Endothelial cell of umbilical vein (primary cell): ENCODE results near the gene ZNF202. TPM values are rescaled to one million over a fixed set of nuclear protein-coding genes. Genes with fewer than 3 reads are reported as not detected.

ENCODE experiments used
- BruUV-seq: library from RNA; stranded (reverse); fragments of 400-500 nt; replicated peaks from 2 replicates; lab custom pipeline; 2021; lab: Mats Ljungman, UMichigan
- CTCF ChIA-PET: fragments of 300-600, 350-600 bp; sonication (Branson Sonifier 250); formaldehyde crosslinking; loops from one replicate; lab custom pipeline; 2021; ENCODE audit warnings: antibody characterized with exemption, inconsistent platforms; lab: Charles Lee
- POLR2A ChIA-PET: fragments of 300-600, 350-600 bp; sonication (Branson Sonifier 250); formaldehyde crosslinking; loops from one replicate; lab custom pipeline; 2021; ENCODE audit warnings: antibody characterized with exemption, inconsistent platforms; lab: Charles Lee
- DNase-seq: peaks from one replicate; pipeline ENCODE4 v3.0.0-alpha.2; 2011; ENCODE audit warnings: low read depth, low spot score
- FAIRE-seq: peaks from 2 replicates; lab custom pipeline; 2011; peaks lifted over from hg19 to GRCh38; lab: Jason Lieb, UNC
- H2AFZ ChIP-seq: 2 replicates; pipeline ENCODE4 v1.6.0; 2012; ENCODE audit warnings: low read depth, low read length, control low read depth, inconsistent platforms
- H3K27ac ChIP-seq: 2 replicates; pipeline ENCODE4 v1.5.1; 2011; ENCODE audit warnings: low read depth, mild to moderate bottlenecking, control low read depth, low read length, moderate library complexity; ENCODE audit not compliant: insufficient read depth
- H3K27me3 ChIP-seq, 2 experiments: 2 replicates each; pipeline versions ENCODE4 v1.6.0 to v1.6.1; 2011; ENCODE audit warnings: low read length in 2 of 2, mixed read lengths in 1 of 2; ENCODE audit not compliant: control insufficient read depth in 2 of 2, insufficient read depth in 2 of 2
- H3K36me3 ChIP-seq, 2 experiments: 2 replicates in 1 of 2; 3 replicates in 1 of 2; pipeline ENCODE4 v1.5.1; 2011; ENCODE audit warnings: low read length in 2 of 2, mild to moderate bottlenecking in 1 of 2, moderate library complexity in 1 of 2; ENCODE audit not compliant: control insufficient read depth in 2 of 2, insufficient read depth in 2 of 2; ENCODE audit errors: extremely low read depth in 1 of 2
- H3K4me1 ChIP-seq: 3 replicates; pipeline ENCODE4 v1.5.1; 2011; ENCODE audit warnings: mild to moderate bottlenecking, low read length; ENCODE audit not compliant: control insufficient read depth, insufficient read depth; ENCODE audit errors: extremely low read depth
- H3K4me2 ChIP-seq: 2 replicates; pipeline ENCODE4 v1.6.1; 2011; ENCODE audit warnings: low read length, control low read depth, mixed read lengths; ENCODE audit not compliant: insufficient read depth
- H3K4me3 ChIP-seq, 3 experiments: fragments of 200-600 bp in 1 of 3; sonication (generic), shearing (Covaris generic) in 1 of 3; replicated peaks in 1 of 3; 2 replicates each; pipeline ENCODE4 v1.5.1; 2011 to 2016; ENCODE audit warnings: control low read depth in 3 of 3, low read length in 3 of 3, mild to moderate bottlenecking in 2 of 3, inconsistent platforms in 1 of 3, low read depth in 1 of 3, moderate library complexity in 1 of 3; ENCODE audit not compliant: insufficient read depth in 1 of 3
- H3K79me2 ChIP-seq: 2 replicates; pipeline ENCODE4 v1.6.0; 2012; ENCODE audit warnings: low read length, inconsistent platforms; ENCODE audit not compliant: control insufficient read depth, insufficient read depth
- H3K9ac ChIP-seq: replicated peaks from 2 replicates; pipeline ENCODE3; 2011; ENCODE audit warnings: low read length, control low read depth; ENCODE audit not compliant: insufficient read depth; ENCODE audit errors: extremely low read depth
- H3K9me1 ChIP-seq: replicated peaks from 3 replicates; pipeline ENCODE4 v1.6.0; 2011; ENCODE audit warnings: mild to moderate bottlenecking, low read length; ENCODE audit not compliant: control insufficient read depth, insufficient read depth; ENCODE audit errors: extremely low read depth
- H3K9me3 ChIP-seq: replicated peaks from 2 replicates; pipeline ENCODE4 v1.5.1; 2012; ENCODE audit warnings: low read length, inconsistent platforms; ENCODE audit not compliant: control insufficient read depth, insufficient read depth
- H4K20me1 ChIP-seq: replicated peaks from 2 replicates; pipeline ENCODE3; 2011; ENCODE audit warnings: mild to moderate bottlenecking, low read length; ENCODE audit not compliant: control insufficient read depth, insufficient read depth; ENCODE audit errors: extremely low read depth
- CTCF ChIP-seq, 2 donors: IDR thresholded peaks; 1 replicate in 1 of 2; 2 replicates in 1 of 2; pipeline ENCODE4 v1.5.1; 2011; ENCODE audit warnings: low read length in 2 of 2, mild to moderate bottlenecking in 2 of 2, moderate library complexity in 2 of 2, control low read depth in 1 of 2, inconsistent platforms in 1 of 2, low read depth in 1 of 2; ENCODE audit not compliant: insufficient read depth in 1 of 2; ENCODE audit errors: extremely low read depth in 1 of 2
- EZH2 ChIP-seq: IDR thresholded peaks from 2 replicates; pipeline ENCODE4 v1.6.1; 2012; ENCODE audit warnings: borderline replicate concordance, low read depth, mild to moderate bottlenecking, moderate library complexity, low read length, inconsistent platforms; ENCODE audit not compliant: severe bottlenecking
- FOS ChIP-seq: IDR thresholded peaks from 2 replicates; pipeline ENCODE4 v1.6.1; 2011; ENCODE audit warnings: mild to moderate bottlenecking, low read length, moderate library complexity, borderline replicate concordance; ENCODE audit not compliant: insufficient read depth
- GATA2 ChIP-seq: IDR thresholded peaks from 2 replicates; pipeline ENCODE4 v1.7.0; 2011; ENCODE audit warnings: low read depth, mild to moderate bottlenecking, moderate library complexity, mixed read lengths, low read length; ENCODE audit not compliant: insufficient read length, insufficient read depth
- JUN ChIP-seq: IDR thresholded peaks from 2 replicates; pipeline ENCODE4 v1.6.1; 2011; ENCODE audit warnings: borderline replicate concordance, low read depth; ENCODE audit not compliant: insufficient read length, insufficient read depth
- MAX ChIP-seq: IDR thresholded peaks from 2 replicates; pipeline ENCODE4 v1.6.1; 2011; ENCODE audit not compliant: insufficient read depth, insufficient read length
- MYC ChIP-seq: IDR thresholded peaks from one replicate; pipeline ENCODE4 v1.6.1; 2011; ENCODE audit warnings: mild to moderate bottlenecking, low read depth, low read length
- POLR2A ChIP-seq: IDR thresholded peaks from 2 replicates; pipeline ENCODE4 v1.6.1; 2012; ENCODE audit warnings: low read depth, mild to moderate bottlenecking, control low read depth, low read length
- POLR2AphosphoS5 ChIP-seq: IDR thresholded peaks from 2 replicates; pipeline ENCODE4 v1.6.1; 2012; ENCODE audit warnings: low read depth, mild to moderate bottlenecking, control low read depth, low read length, moderate library complexity; ENCODE audit not compliant: insufficient read depth
- dilution Hi-C: fragments of 300-500 bp; cut with MboI; formaldehyde crosslinking; loops from one replicate; pipeline ENCODE4 v1.15.0; 2019; ENCODE audit warnings: low sequenced_read_pairs; ENCODE audit not compliant: extremely low pct_ligation_motif_present
- intact Hi-C: fragments of 100-400 bp; cut with micrococcal nuclease; formaldehyde crosslinking; loops from one replicate; pipeline ENCODE4 v1.10.0; 2022
- polyA plus RNA-seq, 4 experiments: library from polyadenylated mRNA; depleted of rRNA in 3 of 4; stranded (reverse) in 3 of 4; unstranded in 1 of 4; fragments of >200 nt; gene quantifications; 2 replicates each; pipeline versions ENCODE4 v1.2.1 to v1.2.3, GENCODE V29; 2011 to 2012; ENCODE audit warnings: missing spikeins in 1 of 4
- total RNA-seq: library from RNA; stranded (reverse); gene quantifications from 2 replicates; pipeline ENCODE4 v1.2.3, GENCODE V29; 2021

Gene ZNF202
- total and polyA plus RNA-seq, 2 donors (not counting 3 experiments of a cell fraction or from before 2014, with no cell fraction given) = 6.5 to 12.3 TPM

GRCh38 chr11:123700772-123701171 lies 40.7 kb downstream of the ZNF202 start:
- Histone ChIP-seq H3K4me1 (no peaks in the 10 kb centered on the region), H3K9me1 (no peaks in the 10 kb centered on the region), H3K27ac (no peak overlapping the region), H4K20me1 (no peaks in the 10 kb centered on the region), H3K9ac (no peak overlapping the region), H3K4me2 (no peak overlapping the region), H2AFZ (no peak overlapping the region), H3K79me2 (no peaks in the 10 kb centered on the region), H3K27me3 (no peaks in the 10 kb centered on the region), H3K36me3 (no peaks in the 10 kb centered on the region), H3K9me3 (no peaks in the 10 kb centered on the region), H3K4me3 (no peak overlapping the region)
- intact Hi-C loops = loop anchor here (5.0 kb wide), 1 partner anchor 598 kb away; no protein-coding TSS in a partner anchor
- ChIA-PET POLR2A (no interaction called here), CTCF (interaction anchor here (0.7 to 1.7 kb wide), 2 partner anchors 11 to 14 kb away, joined by 3 to 6 read pairs; no protein-coding TSS in a partner anchor)
- TF ChIP-seq FOS = no peak
- TF ChIP-seq MAX = no peak
- TF ChIP-seq MYC = no peak
- TF ChIP-seq EZH2 = no peak
- TF ChIP-seq JUN = no peak
- no peak for TF ChIP-seq POLR2AphosphoS5
- TF ChIP-seq POLR2A = no peak
- TF ChIP-seq CTCF (IDR thresholded peaks at IDR 0.05; ENCODE audit: extremely low read depth in 1 of 2, insufficient read depth in 1 of 2, low read depth in 1 of 2, low read length in 2 of 2) = no peak
- no peak for TF ChIP-seq GATA2
- no peak for DNase-seq
- BruUV-seq = no TSS peak
- dilution Hi-C loops = no loop called here
- FAIRE-seq = no peak
